WTC11 (cell line): ENCODE measurements around the gene EVC. TPM values are rescaled to one million over a fixed set of nuclear protein-coding genes. Genes with fewer than 3 reads are reported as not detected.

ENCODE experiments used
- ATAC-seq: fragments of 200-7000 bp; cut with Tn5 transposase; 2 replicates; pipeline ENCODE4 v1.10.0; 2021; ENCODE audit warnings: mild to moderate bottlenecking, moderate library complexity
- CTCF ChIA-PET: fragments of 300-600 bp; sonication (Branson Sonifier 250); formaldehyde crosslinking; loops from one replicate; lab custom pipeline; 2021; ENCODE audit warnings: antibody characterized with exemption; lab: Charles Lee
- POLR2A ChIA-PET: fragments of 350-600 bp; sonication (Branson Sonifier 250); formaldehyde crosslinking; loops from one replicate; lab custom pipeline; 2021; ENCODE audit warnings: antibody characterized with exemption; lab: Charles Lee
- DNase-seq: peaks from one replicate; pipeline ENCODE4 v3.0.0; 2021; ENCODE audit warnings: low spot score
- H3K27ac Mint-ChIP-seq: 2 replicates; pipeline ENCODE4 v1.8.0; 2021; ENCODE audit warnings: mixed read lengths
- H3K27me3 Mint-ChIP-seq: 2 replicates; pipeline ENCODE4 v1.8.0; 2021; ENCODE audit warnings: low read depth, mild to moderate bottlenecking, moderate library complexity, mixed read lengths
- H3K36me3 Mint-ChIP-seq: 2 replicates; pipeline ENCODE4 v1.8.0; 2021; ENCODE audit warnings: mixed read lengths
- H3K4me1 Mint-ChIP-seq: 2 replicates; pipeline ENCODE4 v1.8.0; 2022; ENCODE audit warnings: mixed read lengths
- H3K4me3 Mint-ChIP-seq: 2 replicates; pipeline ENCODE4 v1.8.0; 2021; ENCODE audit warnings: mild to moderate bottlenecking, moderate library complexity, mixed read lengths
- H3K9me3 Mint-ChIP-seq: 2 replicates; pipeline ENCODE4 v1.8.0; 2021; ENCODE audit warnings: mixed read lengths
- EMX1 ChIP-seq: fragments of 250-450 bp; sonication (Bioruptor Pico); IDR thresholded peaks from 2 replicates; pipeline ENCODE4 v1.8.0; 2021; ENCODE audit warnings: mild to moderate bottlenecking
- TCF7 ChIP-seq: sonication (generic); formaldehyde crosslinking; IDR thresholded peaks from 2 replicates; pipeline ENCODE4 v1.8.0; 2022; ENCODE audit warnings: mild to moderate bottlenecking, low read depth, missing genetic modification reagents, moderate library complexity
- USF1 ChIP-seq: sonication (generic); formaldehyde crosslinking; IDR thresholded peaks from 2 replicates; pipeline ENCODE4 v1.8.0; 2022; ENCODE audit warnings: mild to moderate bottlenecking, missing genetic modification reagents
- ZNF121 ChIP-seq: sonication (generic); formaldehyde crosslinking; IDR thresholded peaks from 2 replicates; pipeline ENCODE4 v1.8.0; 2023; ENCODE audit warnings: missing genetic modification reagents
- ZNF219 ChIP-seq: sonication (generic); formaldehyde crosslinking; IDR thresholded peaks from 2 replicates; pipeline ENCODE4 v1.8.0; 2023; ENCODE audit warnings: missing genetic modification reagents, mild to moderate bottlenecking, borderline replicate concordance
- ZNF232 ChIP-seq: sonication (generic); formaldehyde crosslinking; IDR thresholded peaks from 2 replicates; pipeline ENCODE4 v1.8.0; 2022; ENCODE audit warnings: mild to moderate bottlenecking, missing genetic modification reagents
- ZNF263 ChIP-seq: sonication (generic); formaldehyde crosslinking; IDR thresholded peaks from 2 replicates; pipeline ENCODE4 v1.8.1; 2022; ENCODE audit warnings: low read depth, mild to moderate bottlenecking, moderate library complexity, missing genetic modification reagents
- ZNF396 ChIP-seq: fragments of 250-450 bp; sonication (Bioruptor Pico); IDR thresholded peaks from 2 replicates; pipeline ENCODE4 v1.8.0; 2021; ENCODE audit warnings: mild to moderate bottlenecking, moderate library complexity, borderline replicate concordance
- ZNF532 ChIP-seq: fragments of 250-450 bp; sonication (Bioruptor Pico); IDR thresholded peaks from 2 replicates; pipeline ENCODE4 v1.9.0; 2021; ENCODE audit warnings: mild to moderate bottlenecking, borderline replicate concordance
- ZNF671 ChIP-seq: fragments of 250-450 bp; sonication (Bioruptor Pico); IDR thresholded peaks from 2 replicates; pipeline ENCODE4 v1.8.0; 2021; ENCODE audit warnings: mild to moderate bottlenecking
- total RNA-seq: library from RNA; stranded (reverse); gene quantifications from 3 replicates; pipeline ENCODE4 v1.2.3, GENCODE V29; 2021
- TF ChIP-seq, protein P1 (sequence below): fragments of 200-600 bp; IDR thresholded peaks from 2 replicates; pipeline ENCODE4 v1.8.0; 2022; ENCODE audit warnings: antibody characterized with exemption
- TF ChIP-seq, protein P2 (sequence below): sonication (generic); formaldehyde crosslinking; IDR thresholded peaks from 2 replicates; pipeline ENCODE4 v1.8.1; 2023; ENCODE audit warnings: mild to moderate bottlenecking, missing genetic modification reagents
- TF ChIP-seq, protein P3 (sequence below): fragments of 250-450 bp; sonication (Bioruptor Pico); IDR thresholded peaks from 2 replicates; pipeline ENCODE4 v1.9.0; 2021; ENCODE audit warnings: mild to moderate bottlenecking
- TF ChIP-seq, protein P4 (sequence below): sonication (generic); formaldehyde crosslinking; IDR thresholded peaks from 2 replicates; pipeline ENCODE4 v1.8.0; 2022; ENCODE audit warnings: missing genetic modification reagents

The EVC gene
- total RNA-seq, 1 experiment from 2014 or later, result 12.5 TPM

DNA sequence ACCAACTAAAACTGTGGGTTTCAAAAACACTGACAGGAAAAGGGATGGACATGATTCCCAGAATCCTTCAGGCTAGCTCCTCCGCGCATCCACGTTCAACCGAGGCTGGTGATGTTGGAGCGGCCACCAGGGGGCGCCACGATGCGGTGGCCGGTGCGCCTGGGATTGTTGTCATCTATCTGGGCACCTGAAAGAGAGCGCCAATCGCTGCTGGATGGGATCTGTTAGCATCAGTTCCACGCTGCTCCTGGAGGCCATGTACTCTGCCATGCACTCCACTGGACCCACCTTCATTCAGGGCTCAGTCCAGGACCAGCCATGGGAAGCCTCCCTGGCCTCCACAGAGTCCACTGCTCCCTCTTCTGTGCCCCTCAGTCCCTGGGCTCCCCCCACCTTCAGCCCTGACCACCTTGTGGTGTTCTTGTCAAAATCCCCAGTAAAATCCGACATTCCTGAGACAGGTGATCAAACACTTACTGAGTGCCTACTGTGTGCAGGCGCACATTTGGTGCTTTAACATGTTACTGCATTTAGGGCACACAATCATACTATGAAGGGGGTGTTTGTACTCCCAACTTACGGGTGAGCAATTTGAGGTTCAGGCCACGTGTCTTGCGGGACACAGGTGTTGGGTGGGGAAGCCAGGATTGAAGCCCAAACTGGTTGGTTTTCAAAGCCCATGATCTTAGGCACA is 110.8 kb downstream of the EVC start:
- H3K9me3 Mint-ChIP-seq, result no peaks in the 10 kb centered on the region
- ChIA-PET POLR2A (no interaction called here), CTCF (interaction anchor here (0.5 to 5.0 kb wide), 57 partner anchors 9 to 660 kb away, joined by 3 to 63 read pairs (median 4); partner anchors contain the start of genes CRMP1 and WFS1)
- H3K4me3 Mint-ChIP-seq, result no peak overlapping the region
- ATAC-seq (peak; percentile 72), DNase-seq (peak; percentile 71)
- TF ChIP-seq ZNF219 (CRISPR knock-in tag) (no peak), ZNF232 (CRISPR knock-in tag) (no peak), ZNF532 (CRISPR knock-in tag) (peak; percentile 89; the same call in 1 of the 2 replicates), EMX1 (CRISPR knock-in tag) (0 out of 2 replicates have a peak, but pooled peaks have one; percentile 17), ZNF263 (CRISPR knock-in tag) (no peak), USF1 (CRISPR knock-in tag) (no peak)
- TF ChIP-seq, protein P1, sequence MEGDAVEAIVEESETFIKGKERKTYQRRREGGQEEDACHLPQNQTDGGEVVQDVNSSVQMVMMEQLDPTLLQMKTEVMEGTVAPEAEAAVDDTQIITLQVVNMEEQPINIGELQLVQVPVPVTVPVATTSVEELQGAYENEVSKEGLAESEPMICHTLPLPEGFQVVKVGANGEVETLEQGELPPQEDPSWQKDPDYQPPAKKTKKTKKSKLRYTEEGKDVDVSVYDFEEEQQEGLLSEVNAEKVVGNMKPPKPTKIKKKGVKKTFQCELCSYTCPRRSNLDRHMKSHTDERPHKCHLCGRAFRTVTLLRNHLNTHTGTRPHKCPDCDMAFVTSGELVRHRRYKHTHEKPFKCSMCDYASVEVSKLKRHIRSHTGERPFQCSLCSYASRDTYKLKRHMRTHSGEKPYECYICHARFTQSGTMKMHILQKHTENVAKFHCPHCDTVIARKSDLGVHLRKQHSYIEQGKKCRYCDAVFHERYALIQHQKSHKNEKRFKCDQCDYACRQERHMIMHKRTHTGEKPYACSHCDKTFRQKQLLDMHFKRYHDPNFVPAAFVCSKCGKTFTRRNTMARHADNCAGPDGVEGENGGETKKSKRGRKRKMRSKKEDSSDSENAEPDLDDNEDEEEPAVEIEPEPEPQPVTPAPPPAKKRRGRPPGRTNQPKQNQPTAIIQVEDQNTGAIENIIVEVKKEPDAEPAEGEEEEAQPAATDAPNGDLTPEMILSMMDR, result peak; percentile 93
- TF ChIP-seq, protein P2, sequence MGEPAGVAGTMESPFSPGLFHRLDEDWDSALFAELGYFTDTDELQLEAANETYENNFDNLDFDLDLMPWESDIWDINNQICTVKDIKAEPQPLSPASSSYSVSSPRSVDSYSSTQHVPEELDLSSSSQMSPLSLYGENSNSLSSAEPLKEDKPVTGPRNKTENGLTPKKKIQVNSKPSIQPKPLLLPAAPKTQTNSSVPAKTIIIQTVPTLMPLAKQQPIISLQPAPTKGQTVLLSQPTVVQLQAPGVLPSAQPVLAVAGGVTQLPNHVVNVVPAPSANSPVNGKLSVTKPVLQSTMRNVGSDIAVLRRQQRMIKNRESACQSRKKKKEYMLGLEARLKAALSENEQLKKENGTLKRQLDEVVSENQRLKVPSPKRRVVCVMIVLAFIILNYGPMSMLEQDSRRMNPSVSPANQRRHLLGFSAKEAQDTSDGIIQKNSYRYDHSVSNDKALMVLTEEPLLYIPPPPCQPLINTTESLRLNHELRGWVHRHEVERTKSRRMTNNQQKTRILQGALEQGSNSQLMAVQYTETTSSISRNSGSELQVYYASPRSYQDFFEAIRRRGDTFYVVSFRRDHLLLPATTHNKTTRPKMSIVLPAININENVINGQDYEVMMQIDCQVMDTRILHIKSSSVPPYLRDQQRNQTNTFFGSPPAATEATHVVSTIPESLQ (CRISPR knock-in tag), result no peak
- TF ChIP-seq, protein P3, sequence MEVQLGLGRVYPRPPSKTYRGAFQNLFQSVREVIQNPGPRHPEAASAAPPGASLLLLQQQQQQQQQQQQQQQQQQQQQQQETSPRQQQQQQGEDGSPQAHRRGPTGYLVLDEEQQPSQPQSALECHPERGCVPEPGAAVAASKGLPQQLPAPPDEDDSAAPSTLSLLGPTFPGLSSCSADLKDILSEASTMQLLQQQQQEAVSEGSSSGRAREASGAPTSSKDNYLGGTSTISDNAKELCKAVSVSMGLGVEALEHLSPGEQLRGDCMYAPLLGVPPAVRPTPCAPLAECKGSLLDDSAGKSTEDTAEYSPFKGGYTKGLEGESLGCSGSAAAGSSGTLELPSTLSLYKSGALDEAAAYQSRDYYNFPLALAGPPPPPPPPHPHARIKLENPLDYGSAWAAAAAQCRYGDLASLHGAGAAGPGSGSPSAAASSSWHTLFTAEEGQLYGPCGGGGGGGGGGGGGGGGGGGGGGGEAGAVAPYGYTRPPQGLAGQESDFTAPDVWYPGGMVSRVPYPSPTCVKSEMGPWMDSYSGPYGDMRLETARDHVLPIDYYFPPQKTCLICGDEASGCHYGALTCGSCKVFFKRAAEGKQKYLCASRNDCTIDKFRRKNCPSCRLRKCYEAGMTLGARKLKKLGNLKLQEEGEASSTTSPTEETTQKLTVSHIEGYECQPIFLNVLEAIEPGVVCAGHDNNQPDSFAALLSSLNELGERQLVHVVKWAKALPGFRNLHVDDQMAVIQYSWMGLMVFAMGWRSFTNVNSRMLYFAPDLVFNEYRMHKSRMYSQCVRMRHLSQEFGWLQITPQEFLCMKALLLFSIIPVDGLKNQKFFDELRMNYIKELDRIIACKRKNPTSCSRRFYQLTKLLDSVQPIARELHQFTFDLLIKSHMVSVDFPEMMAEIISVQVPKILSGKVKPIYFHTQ (CRISPR knock-in tag), result 0 out of 2 replicates have a peak, but pooled peaks have one; percentile 40
- peaks cover 87% of the 10 kb centered on the region for H3K36me3 Mint-ChIP-seq
- no peaks in the 10 kb centered on the region; the same call in 1 of the 2 replicates for H3K4me1 Mint-ChIP-seq
- no peak overlapping the region for H3K27ac Mint-ChIP-seq
- no peaks in the 10 kb centered on the region for H3K27me3 Mint-ChIP-seq

DNA sequence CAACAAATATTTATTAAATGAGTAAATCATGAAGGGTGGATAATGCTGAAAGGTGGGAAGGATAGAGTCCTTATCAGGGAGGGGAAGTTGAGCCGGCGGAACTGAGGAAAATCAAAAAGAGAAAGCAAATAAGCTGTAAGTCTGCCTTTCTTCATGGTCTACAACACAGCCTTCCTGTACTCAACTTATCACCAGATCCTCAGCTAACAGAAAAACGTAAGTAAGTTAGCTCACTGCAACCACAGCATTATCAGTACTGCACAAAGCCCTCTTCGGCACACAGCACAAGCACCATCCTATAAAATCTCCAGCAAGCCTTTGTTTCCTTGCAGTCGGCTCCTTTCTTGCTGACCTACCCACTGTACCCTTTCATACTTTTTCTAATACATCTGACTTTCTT is 111.6 kb downstream of the EVC start:
- Mint-ChIP-seq H3K27ac (no peak overlapping the region), H3K27me3 (no peaks in the 10 kb centered on the region), H3K4me3 (no peak overlapping the region), H3K9me3 (no peaks in the 10 kb centered on the region), H3K4me1 (no peaks in the 10 kb centered on the region; the same call in 1 of the 2 replicates), H3K36me3 (peaks cover 86% of the 10 kb centered on the region)
- ChIA-PET POLR2A (no interaction called here), CTCF (interaction anchor here (1.0 to 5.0 kb wide), 4 partner anchors 10 to 157 kb away, joined by 3 to 63 read pairs (median 12); no protein-coding TSS in a partner anchor)
- no peak for ATAC-seq
- DNase-seq, result no peak
- TF ChIP-seq ZNF121 (CRISPR knock-in tag), result no peak
- TF ChIP-seq, protein P3 (CRISPR knock-in tag), result no peak
- TF ChIP-seq ZNF396 (CRISPR knock-in tag), result no peak
- TF ChIP-seq ZNF671 (CRISPR knock-in tag), result no peak
- no peak for TF ChIP-seq EMX1 (CRISPR knock-in tag)
- TF ChIP-seq, protein P4, sequence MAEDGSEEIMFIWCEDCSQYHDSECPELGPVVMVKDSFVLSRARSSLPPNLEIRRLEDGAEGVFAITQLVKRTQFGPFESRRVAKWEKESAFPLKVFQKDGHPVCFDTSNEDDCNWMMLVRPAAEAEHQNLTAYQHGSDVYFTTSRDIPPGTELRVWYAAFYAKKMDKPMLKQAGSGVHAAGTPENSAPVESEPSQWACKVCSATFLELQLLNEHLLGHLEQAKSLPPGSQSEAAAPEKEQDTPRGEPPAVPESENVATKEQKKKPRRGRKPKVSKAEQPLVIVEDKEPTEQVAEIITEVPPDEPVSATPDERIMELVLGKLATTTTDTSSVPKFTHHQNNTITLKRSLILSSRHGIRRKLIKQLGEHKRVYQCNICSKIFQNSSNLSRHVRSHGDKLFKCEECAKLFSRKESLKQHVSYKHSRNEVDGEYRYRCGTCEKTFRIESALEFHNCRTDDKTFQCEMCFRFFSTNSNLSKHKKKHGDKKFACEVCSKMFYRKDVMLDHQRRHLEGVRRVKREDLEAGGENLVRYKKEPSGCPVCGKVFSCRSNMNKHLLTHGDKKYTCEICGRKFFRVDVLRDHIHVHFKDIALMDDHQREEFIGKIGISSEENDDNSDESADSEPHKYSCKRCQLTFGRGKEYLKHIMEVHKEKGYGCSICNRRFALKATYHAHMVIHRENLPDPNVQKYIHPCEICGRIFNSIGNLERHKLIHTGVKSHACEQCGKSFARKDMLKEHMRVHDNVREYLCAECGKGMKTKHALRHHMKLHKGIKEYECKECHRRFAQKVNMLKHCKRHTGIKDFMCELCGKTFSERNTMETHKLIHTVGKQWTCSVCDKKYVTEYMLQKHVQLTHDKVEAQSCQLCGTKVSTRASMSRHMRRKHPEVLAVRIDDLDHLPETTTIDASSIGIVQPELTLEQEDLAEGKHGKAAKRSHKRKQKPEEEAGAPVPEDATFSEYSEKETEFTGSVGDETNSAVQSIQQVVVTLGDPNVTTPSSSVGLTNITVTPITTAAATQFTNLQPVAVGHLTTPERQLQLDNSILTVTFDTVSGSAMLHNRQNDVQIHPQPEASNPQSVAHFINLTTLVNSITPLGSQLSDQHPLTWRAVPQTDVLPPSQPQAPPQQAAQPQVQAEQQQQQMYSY (CRISPR knock-in tag), result no peak
- no peak for TF ChIP-seq TCF7 (CRISPR knock-in tag)
